CD4-positive, alpha-beta memory T cell (primary cell): ENCODE data around the gene RAB6A. TPM values are rescaled to one million over a fixed set of nuclear protein-coding genes. Genes with fewer than 3 reads are reported as not detected.
"Not testable (repeated sequence)": the region's sequence is repeated elsewhere in the genome, so short reads cannot be mapped to it uniquely, and the experiment has no call there.

ENCODE experiments used
- CTCF ChIA-PET: fragments of 350-600 bp; sonication (Branson Sonifier 250); formaldehyde crosslinking; loops from one replicate; lab custom pipeline; 2021; ENCODE audit warnings: inconsistent platforms; ENCODE audit not compliant: partially characterized antibody; lab: Charles Lee
- POLR2A ChIA-PET: fragments of 350-600 bp; sonication (Branson Sonifier 250); formaldehyde crosslinking; loops from one replicate; lab custom pipeline; 2021; ENCODE audit not compliant: partially characterized antibody; lab: Charles Lee
- DNase-seq, 5 donors: peaks; one replicate each; pipeline versions ENCODE4 v3.0.0 to v3.0.0-alpha.2; 2020 to 2022; ENCODE audit warnings: mixed read lengths in 1 of 5
- H3K27ac ChIP-seq: one replicate; pipeline ENCODE4 v1.7.0; 2013; ENCODE audit warnings: low read depth, low read length
- H3K27me3 ChIP-seq: 2 replicates; pipeline ENCODE4 v1.7.0; 2013; ENCODE audit warnings: mild to moderate bottlenecking, low read length, moderate library complexity; ENCODE audit not compliant: insufficient read depth
- H3K36me3 ChIP-seq: 2 replicates; pipeline ENCODE4 v1.7.0; 2013; ENCODE audit warnings: mild to moderate bottlenecking, low read length, moderate library complexity; ENCODE audit not compliant: insufficient read depth
- H3K4me1 ChIP-seq: 2 replicates; pipeline ENCODE4 v1.7.0; 2013; ENCODE audit warnings: mild to moderate bottlenecking, low read length, moderate library complexity; ENCODE audit not compliant: insufficient read depth
- H3K4me3 ChIP-seq, 2 donors: one replicate each; pipeline ENCODE4 v1.7.0; 2013; ENCODE audit warnings: low read length in 2 of 2, mild to moderate bottlenecking in 1 of 2
- H3K9me3 ChIP-seq, 2 donors: one replicate each; pipeline ENCODE4 v1.7.0; 2013; ENCODE audit warnings: low read length in 2 of 2, control low read depth in 1 of 2; ENCODE audit not compliant: control insufficient read depth in 1 of 2
- H3K27ac Mint-ChIP-seq, 7 donors: one replicate each; pipeline ENCODE4 v1.8.0; 2020 to 2021; ENCODE audit warnings: mixed read lengths in 7 of 7, mild to moderate bottlenecking in 6 of 7, inconsistent platforms in 3 of 7, moderate library complexity in 3 of 7
- H3K27me3 Mint-ChIP-seq, 2 donors: one replicate each; pipeline ENCODE4 v1.8.0; 2020 to 2021; ENCODE audit warnings: mixed read lengths in 2 of 2
- H3K36me3 Mint-ChIP-seq, 2 donors: one replicate each; pipeline ENCODE4 v1.8.0; 2020 to 2021; ENCODE audit warnings: mixed read lengths in 2 of 2, inconsistent platforms in 1 of 2, mild to moderate bottlenecking in 1 of 2
- H3K4me1 Mint-ChIP-seq, 4 donors: one replicate each; pipeline ENCODE4 v1.8.0; 2020 to 2021; ENCODE audit warnings: mixed read lengths in 4 of 4, mild to moderate bottlenecking in 1 of 4
- H3K4me3 Mint-ChIP-seq, 8 donors: one replicate each; pipeline ENCODE4 v1.8.0; 2020 to 2021; ENCODE audit warnings: mixed read lengths in 8 of 8, mild to moderate bottlenecking in 7 of 8, moderate library complexity in 6 of 8, inconsistent platforms in 3 of 8
- H3K9me3 Mint-ChIP-seq, 8 donors: one replicate each; pipeline ENCODE4 v1.8.0; 2020 to 2021; ENCODE audit warnings: mixed read lengths in 8 of 8, mild to moderate bottlenecking in 5 of 8, inconsistent platforms in 3 of 8, moderate library complexity in 1 of 8
- intact Hi-C: fragments of 100-400 bp; cut with micrococcal nuclease; formaldehyde crosslinking; loops from one replicate; pipeline ENCODE4 v1.15.1; 2023
- polyA plus RNA-seq, 2 donors: library from polyadenylated mRNA; unstranded; fragments of 300-500 nt; fragmentation: Illumina TruSeq; gene quantifications; one replicate each; pipeline ENCODE4 v1.2.3, GENCODE V29; 2021
- total RNA-seq, 2 experiments: library from RNA; stranded (reverse); gene quantifications; one replicate each; pipeline ENCODE4 v1.2.3, GENCODE V29; 2021

The RAB6A gene
- total and polyA plus RNA-seq, 4 experiments from 2014 or later = 102 to 129 (median 120) TPM

- intact Hi-C loops, H3K27ac ChIP-seq, DNase-seq, H3K36me3 ChIP-seq, POLR2A ChIA-PET, H3K9me3 Mint-ChIP-seq, H3K4me1 ChIP-seq, H3K4me3 ChIP-seq, H3K9me3 ChIP-seq, H3K27me3 ChIP-seq, CTCF ChIA-PET, H3K4me3 Mint-ChIP-seq, H3K27me3 Mint-ChIP-seq: not testable (repeated sequence)
- Mint-ChIP-seq H3K4me1 (peaks cover 21 to 48% (median 35%) of the 10 kb centered on the region in 4 donors), H3K36me3 (peaks cover 14 to 16% of the 10 kb centered on the region in 2 donors), H3K27ac (peak overlapping the region in 1 of 7 donors; percentile 82)
Measured at GRCh38 chr11:73734011-73734410, 26.9 kb downstream of the RAB6A start.

- H3K27ac Mint-ChIP-seq, POLR2A ChIA-PET, H3K27me3 ChIP-seq, H3K4me1 ChIP-seq, DNase-seq, H3K27ac ChIP-seq, H3K36me3 ChIP-seq, H3K9me3 Mint-ChIP-seq, H3K27me3 Mint-ChIP-seq, H3K9me3 ChIP-seq, CTCF ChIA-PET, intact Hi-C loops, H3K4me3 Mint-ChIP-seq, H3K4me3 ChIP-seq: not testable (repeated sequence)
- peaks cover 23 to 53% (median 39%) of the 10 kb centered on the region in 4 donors for H3K4me1 Mint-ChIP-seq
- peaks cover 14 to 21% of the 10 kb centered on the region in 2 donors for H3K36me3 Mint-ChIP-seq
Measured at GRCh38 chr11:73732936-73733335, 27.9 kb downstream of the RAB6A start.

- peaks cover 24 to 42% (median 33%) of the 10 kb centered on the region in 4 donors for H3K4me1 Mint-ChIP-seq
- peak overlapping the region in 5 of 7 donors; percentile 53 to 83 (median 70) for H3K27ac Mint-ChIP-seq
- intact Hi-C loops = no loop called here
- Histone ChIP-seq H3K4me3 (no peak overlapping the region), H3K27ac (no peak overlapping the region), H3K4me1 (peaks cover 4% of the 10 kb centered on the region), H3K9me3 (no peaks in the 10 kb centered on the region), H3K36me3 (no peaks in the 10 kb centered on the region), H3K27me3 (no peaks in the 10 kb centered on the region)
- no peak overlapping the region for H3K4me3 Mint-ChIP-seq
- POLR2A ChIA-PET = no interaction called here
- DNase-seq = no peak
- no peaks in the 10 kb centered on the region for H3K9me3 Mint-ChIP-seq
- H3K27me3 Mint-ChIP-seq = no peaks in the 10 kb centered on the region
- CTCF ChIA-PET = no interaction called here
- peaks cover 24 to 25% of the 10 kb centered on the region in 2 donors for H3K36me3 Mint-ChIP-seq
Measured at GRCh38 chr11:73729594-73730206, 31.2 kb downstream of the RAB6A start.

- H3K27ac Mint-ChIP-seq = peak overlapping the region in 3 of 7 donors; percentile 11 to 55 (median 26)
- no peak overlapping the region for H3K4me3 ChIP-seq
- no peaks in the 10 kb centered on the region for H3K36me3 ChIP-seq
- H3K27ac ChIP-seq = no peak overlapping the region
- peaks cover 25 to 26% of the 10 kb centered on the region in 2 donors for H3K36me3 Mint-ChIP-seq
- intact Hi-C loops = no loop called here
- H3K27me3 Mint-ChIP-seq = no peaks in the 10 kb centered on the region
- H3K4me1 ChIP-seq = no peaks in the 10 kb centered on the region
- DNase-seq = no peak
- H3K9me3 Mint-ChIP-seq = no peaks in the 10 kb centered on the region
- H3K4me3 Mint-ChIP-seq = no peak overlapping the region
- no peaks in the 10 kb centered on the region for H3K27me3 ChIP-seq
- peaks cover 20 to 32% (median 26%) of the 10 kb centered on the region in 4 donors for H3K4me1 Mint-ChIP-seq
- H3K9me3 ChIP-seq = no peaks in the 10 kb centered on the region
- ChIA-PET CTCF (no interaction called here), POLR2A (interaction anchor here (1.3 kb wide), 1 partner anchor 52 kb away, joined by 3 read pairs; no protein-coding TSS in a partner anchor)
Measured at GRCh38 chr11:73728000-73728399, 32.9 kb downstream of the RAB6A start.

- Histone ChIP-seq H3K36me3 (no peaks in the 10 kb centered on the region), H3K4me1 (no peaks in the 10 kb centered on the region), H3K27me3 (no peaks in the 10 kb centered on the region), H3K27ac (no peak overlapping the region), H3K4me3 (no peak overlapping the region), H3K9me3 (no peaks in the 10 kb centered on the region)
- intact Hi-C loops = no loop called here
- H3K9me3 Mint-ChIP-seq = no peaks in the 10 kb centered on the region
- ChIA-PET POLR2A (interaction anchor here (1.3 kb wide), 1 partner anchor 53 kb away, joined by 3 read pairs; no protein-coding TSS in a partner anchor), CTCF (interaction anchor here (0.7 kb wide), 1 partner anchor 968 kb away, joined by 3 read pairs; no protein-coding TSS in a partner anchor)
- no peak for DNase-seq
- H3K27ac Mint-ChIP-seq = peak overlapping the region in 1 of 7 donors; percentile 37
- no peaks in the 10 kb centered on the region for H3K27me3 Mint-ChIP-seq
- peaks cover 18 to 31% (median 24%) of the 10 kb centered on the region in 4 donors for H3K4me1 Mint-ChIP-seq
- H3K36me3 Mint-ChIP-seq = peaks cover 25 to 26% of the 10 kb centered on the region in 2 donors
- no peak overlapping the region for H3K4me3 Mint-ChIP-seq
Measured at GRCh38 chr11:73726825-73727224, 34.0 kb downstream of the RAB6A start.

- intact Hi-C loops = no loop called here
- Histone ChIP-seq H3K4me3 (no peak overlapping the region), H3K36me3 (no peaks in the 10 kb centered on the region), H3K27ac (no peak overlapping the region), H3K27me3 (no peaks in the 10 kb centered on the region), H3K9me3 (no peaks in the 10 kb centered on the region), H3K4me1 (no peaks in the 10 kb centered on the region)
- Mint-ChIP-seq H3K27ac (no peak overlapping the region), H3K27me3 (no peaks in the 10 kb centered on the region), H3K36me3 (peaks cover 15 to 46% of the 10 kb centered on the region in 2 donors), H3K9me3 (no peaks in the 10 kb centered on the region), H3K4me3 (no peak overlapping the region), H3K4me1 (peaks cover 5 to 12% (median 7%) of the 10 kb centered on the region in 4 donors)
- ChIA-PET CTCF (no interaction called here), POLR2A (no interaction called here)
- no peak for DNase-seq
Measured at GRCh38 chr11:73717136-73717535, 43.7 kb downstream of the RAB6A start.

- no peak overlapping the region for H3K4me3 Mint-ChIP-seq
- peaks cover 2% of the 10 kb centered on the region for H3K36me3 ChIP-seq
- peaks cover 16 to 52% of the 10 kb centered on the region in 2 donors for H3K36me3 Mint-ChIP-seq
- no peak overlapping the region for H3K4me3 ChIP-seq
- no peaks in the 10 kb centered on the region for H3K9me3 Mint-ChIP-seq
- no peaks in the 10 kb centered on the region for H3K9me3 ChIP-seq
- no peak overlapping the region for H3K27ac ChIP-seq
- no peaks in the 10 kb centered on the region for H3K27me3 ChIP-seq
- intact Hi-C loops = no loop called here
- DNase-seq = peak in 2 of 5 donors; percentile 1 to 11
- H3K27me3 Mint-ChIP-seq = no peaks in the 10 kb centered on the region
- peak overlapping the region in 6 of 7 donors; percentile 36 to 80 (median 60) for H3K27ac Mint-ChIP-seq
- ChIA-PET CTCF (no interaction called here), POLR2A (no interaction called here)
- no peaks in the 10 kb centered on the region for H3K4me1 ChIP-seq
- H3K4me1 Mint-ChIP-seq = peaks cover 5 to 12% (median 6%) of the 10 kb centered on the region in 4 donors
Measured at GRCh38 chr11:73716153-73717056, 44.5 kb downstream of the RAB6A start.
